HG02678 (cell line): Measurements from ENCODE around the gene DPH3.

Source experiments
- ATAC-seq: cut with Tn5 transposase; IDR thresholded peaks from one replicate; pipeline ENCODE4 v1.9.1; 2021; ENCODE audit warnings: mild to moderate bottlenecking, moderate library complexity; ENCODE audit not compliant: unreplicated experiment

The DPH3 gene

DNA sequence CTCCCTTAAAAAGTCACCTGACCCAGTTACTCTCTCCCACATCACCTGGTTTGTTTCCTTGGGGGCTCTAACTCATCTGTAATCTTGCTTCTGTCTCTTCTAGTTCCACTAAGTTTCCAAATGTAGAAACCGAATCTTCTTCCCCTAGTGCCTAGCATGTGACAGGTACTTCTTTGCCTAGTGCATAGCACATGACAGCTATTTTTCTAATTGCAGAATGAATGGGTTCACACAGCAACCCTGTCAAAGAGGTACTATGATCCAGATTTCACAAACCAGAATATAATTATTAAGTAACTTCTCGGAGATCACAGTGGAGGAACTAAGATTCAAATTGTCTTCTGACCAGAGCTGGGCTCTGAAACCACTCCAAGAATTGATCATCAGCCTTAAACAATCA, 7.4 kb downstream of the DPH3 start:
- no peak for ATAC-seq

DNA sequence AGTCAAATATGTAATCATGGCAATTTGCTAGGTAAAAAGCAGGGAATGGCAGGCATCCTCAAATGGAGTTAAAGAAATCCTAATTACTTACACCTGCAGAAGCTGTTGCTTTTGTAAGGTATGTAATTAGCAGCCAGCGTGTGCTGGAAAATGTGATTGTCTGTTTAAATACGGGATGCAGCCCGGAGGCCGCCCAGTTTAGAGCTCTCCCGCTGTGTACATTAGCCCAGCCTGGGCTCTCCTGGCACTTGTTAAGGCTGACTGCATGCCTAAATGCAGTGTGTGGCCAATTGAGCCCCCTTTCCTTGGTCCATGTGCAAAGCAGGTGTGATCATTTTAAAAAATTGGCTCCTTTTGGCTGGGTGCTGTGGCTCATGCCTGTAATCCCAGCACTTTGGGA, 9.0 kb downstream of the DPH3 start:
- ATAC-seq = no peak

GRCh38 chr3:16255326-16255725, 9.4 kb downstream of the DPH3 start:
- no peak for ATAC-seq

- no peak for ATAC-seq
These were observed 9.8 kb downstream of the DPH3 start for GRCh38 chr3:16254916-16255315.

GRCh38 chr3:16253601-16254000, 11.1 kb downstream of the DPH3 start:
- ATAC-seq = no peak

DNA sequence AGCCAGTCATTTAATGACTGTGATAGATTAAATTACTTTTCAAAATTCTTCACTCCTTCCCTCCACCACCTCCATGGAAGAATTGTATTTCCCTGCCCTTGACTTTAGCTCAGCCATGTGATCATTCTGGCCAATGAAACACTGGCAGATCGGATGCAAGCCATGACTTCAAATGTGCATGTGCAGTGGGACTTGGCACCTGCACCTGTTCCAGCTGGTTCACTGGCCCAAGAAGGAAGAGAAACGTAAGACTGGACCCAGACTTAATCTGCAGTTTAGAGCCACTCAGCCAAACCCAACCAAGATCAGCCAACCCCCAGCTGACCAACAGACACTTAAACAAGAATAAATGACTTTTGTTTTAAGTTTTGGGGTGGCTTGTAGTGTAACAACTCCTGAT, 11.8 kb downstream of the DPH3 start:
- no peak for ATAC-seq

DNA sequence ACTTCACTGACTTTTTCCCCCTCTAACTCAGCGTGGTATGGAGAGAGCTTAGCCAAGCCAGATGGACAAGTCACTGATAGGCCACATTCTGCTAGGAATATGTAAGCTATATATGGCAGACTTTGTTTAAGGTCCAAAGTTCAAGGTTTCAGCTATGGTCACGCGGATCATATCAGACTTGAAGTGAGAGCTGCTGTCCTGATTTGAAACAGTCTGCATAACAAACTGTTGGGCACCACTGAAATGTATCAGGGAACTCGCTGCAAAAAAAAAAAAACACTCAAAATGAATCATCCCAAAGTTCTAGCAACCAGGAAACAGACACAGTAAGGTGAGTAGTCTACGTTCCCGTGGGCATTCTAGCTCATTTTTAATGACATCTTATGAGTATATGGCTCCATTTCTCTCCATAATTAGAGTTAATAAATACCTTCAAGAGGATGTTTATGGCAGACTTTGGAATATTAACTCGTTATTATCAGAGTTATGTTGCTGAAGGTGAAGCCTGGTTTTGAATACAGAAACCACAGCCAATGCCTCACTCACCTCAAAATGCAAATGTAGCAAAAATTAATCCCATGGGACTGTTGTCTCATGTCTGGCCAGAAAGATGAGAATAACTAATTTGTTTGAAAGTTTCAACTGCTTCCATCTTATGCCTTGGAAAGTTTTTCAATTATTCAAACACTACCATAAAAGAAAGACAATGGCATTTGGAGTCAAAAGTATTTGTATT, 12.3 kb downstream of the DPH3 start:
- peak; percentile 35 for ATAC-seq

- no peak for ATAC-seq
These were observed 13.2 kb downstream of the DPH3 start for GRCh38 chr3:16251316-16252085.

- no peak for ATAC-seq
These were observed 14.9 kb downstream of the DPH3 start for GRCh38 chr3:16249886-16250285.

- ATAC-seq = no peak
These were observed 15.4 kb downstream of the DPH3 start for GRCh38 chr3:16249336-16249735.

DNA sequence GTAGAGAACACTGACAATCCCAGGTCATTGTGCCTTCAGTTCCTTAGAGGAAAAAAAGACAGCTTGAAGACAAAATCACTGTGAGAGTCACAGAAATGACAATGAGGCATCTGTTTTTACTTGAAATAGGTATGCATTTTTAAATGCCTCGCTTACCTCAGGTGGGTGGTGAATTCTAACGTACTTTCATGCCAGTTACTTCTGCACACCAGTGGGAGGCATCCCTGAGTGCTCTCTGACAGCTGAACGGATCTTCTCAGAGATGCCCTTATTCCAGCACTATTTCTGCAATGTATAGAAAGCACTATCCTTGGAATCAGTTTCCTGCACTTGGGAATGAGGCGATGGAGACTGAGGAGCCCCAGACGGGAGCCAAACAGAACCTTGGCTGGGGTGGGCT, 16.2 kb downstream of the DPH3 start:
- ATAC-seq = no peak

DNA sequence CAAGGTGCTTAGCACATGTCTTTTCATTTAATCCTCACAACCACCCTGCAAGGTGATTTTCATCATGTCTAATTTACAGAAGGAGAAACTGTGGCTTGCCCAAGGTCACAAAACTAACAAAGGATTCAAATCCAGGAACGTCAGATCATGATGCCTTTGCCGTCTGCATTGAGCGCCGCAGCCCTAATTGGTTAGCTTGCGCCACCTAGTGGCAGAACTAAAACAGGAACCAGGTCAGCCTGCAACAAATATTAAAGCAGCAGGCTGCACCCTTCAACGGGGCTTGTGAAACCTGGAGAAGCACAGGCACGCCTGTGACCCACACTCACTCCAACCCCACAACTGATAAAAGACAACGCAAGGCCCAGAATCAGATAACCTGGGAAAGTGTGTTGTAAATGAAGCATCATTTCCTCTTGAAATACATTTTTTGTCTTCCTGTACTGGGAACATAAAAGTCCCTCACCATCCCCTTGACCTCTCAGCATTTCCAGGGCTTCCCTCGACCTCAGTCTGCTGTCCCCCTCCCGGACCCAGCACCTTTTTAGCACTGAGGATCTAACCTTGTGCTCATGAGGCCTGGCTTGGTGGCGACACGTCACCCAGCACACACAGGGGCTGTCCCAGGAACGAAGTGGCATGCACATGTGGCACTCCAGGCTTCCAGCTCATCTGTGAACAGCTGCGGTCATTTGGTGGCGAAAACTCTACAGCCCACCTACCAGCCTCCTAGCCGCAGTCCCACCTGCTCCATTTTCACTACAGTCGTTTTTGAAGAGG, 17.3 kb downstream of the DPH3 start:
- peak; percentile 80 for ATAC-seq

DNA sequence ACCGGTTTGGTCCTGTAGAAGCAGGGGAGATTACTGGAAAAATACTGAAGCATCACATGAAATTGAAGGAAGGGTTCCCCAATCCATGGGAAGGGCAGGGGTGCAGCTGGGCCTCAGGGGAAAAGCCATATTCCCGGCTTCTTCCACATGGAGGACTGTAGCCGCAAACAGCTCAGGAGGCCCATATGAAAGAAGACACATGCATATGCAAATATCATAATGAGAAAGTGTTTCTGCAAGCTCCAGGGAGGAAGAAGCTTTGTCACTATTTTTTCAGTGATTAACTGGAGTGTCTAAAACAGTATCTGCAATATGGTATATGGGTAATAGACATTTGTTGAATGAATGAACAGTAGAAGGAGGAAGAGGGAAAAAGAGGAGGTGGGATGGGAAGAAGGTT, 19.1 kb downstream of the DPH3 start:
- ATAC-seq = no peak

DNA sequence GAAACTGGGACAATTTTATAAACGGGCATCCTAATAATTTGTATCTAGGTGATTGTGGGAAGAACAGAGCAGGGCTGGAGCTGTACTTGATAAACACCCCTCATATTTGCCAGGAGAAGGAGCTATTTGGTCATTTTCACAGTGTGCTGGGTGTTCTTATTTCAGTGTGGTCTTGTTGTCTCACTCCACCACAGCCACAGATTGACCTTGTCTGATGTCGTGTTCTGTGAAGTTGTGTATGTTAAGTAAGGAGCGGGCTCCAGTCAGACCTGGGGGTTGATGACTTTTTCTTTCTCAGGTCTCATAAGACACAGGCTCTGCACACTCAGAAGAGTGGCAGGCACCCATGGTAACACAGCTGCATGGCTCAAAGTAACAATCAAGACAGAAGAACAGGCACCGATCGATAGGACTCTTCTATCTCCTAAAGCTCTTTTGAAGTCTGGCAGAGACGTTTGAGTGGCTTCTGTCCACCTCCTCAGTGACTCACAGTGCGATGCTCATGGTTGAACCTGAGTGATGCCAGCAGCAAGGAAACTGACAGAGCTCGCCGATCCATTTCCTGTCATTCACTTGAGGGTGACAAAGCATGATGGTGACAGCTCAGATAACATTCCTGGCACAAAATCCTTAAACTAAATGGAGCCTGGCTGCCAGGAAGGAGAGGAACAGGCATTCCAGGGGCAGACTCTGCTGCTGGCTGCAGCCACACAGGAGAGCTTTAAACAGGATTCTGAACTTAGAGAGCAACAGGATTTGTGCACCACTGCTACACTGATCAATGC, 20.8 kb downstream of the DPH3 start:
- ATAC-seq = no peak

GRCh38 chr3:16242177-16242576, 22.6 kb downstream of the DPH3 start:
- ATAC-seq = no peak

- ATAC-seq = no peak
These were observed 23.5 kb downstream of the DPH3 start for GRCh38 chr3:16241225-16241624.

- no peak for ATAC-seq
These were observed 24.3 kb downstream of the DPH3 start for GRCh38 chr3:16240229-16241023.

DNA sequence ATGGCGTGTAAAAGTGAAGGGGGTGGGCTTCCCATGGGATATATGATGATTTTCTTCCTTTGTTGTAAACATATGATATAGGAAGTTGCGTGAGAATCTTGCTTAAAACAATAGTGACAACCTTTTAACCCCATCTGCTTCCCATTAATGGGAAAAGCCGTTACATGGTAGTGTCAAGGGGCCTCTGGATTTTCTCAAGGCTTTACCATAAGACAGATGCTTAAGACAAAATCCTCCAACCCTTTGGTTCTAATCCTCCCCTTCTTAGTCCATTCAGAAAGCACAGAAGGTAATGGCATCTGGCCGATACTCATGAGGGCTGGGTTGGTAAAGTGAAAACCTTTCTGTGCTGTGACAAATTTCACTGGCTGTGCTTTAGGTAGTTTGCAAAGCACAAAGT, 25.0 kb downstream of the DPH3 start:
- no peak for ATAC-seq

DNA sequence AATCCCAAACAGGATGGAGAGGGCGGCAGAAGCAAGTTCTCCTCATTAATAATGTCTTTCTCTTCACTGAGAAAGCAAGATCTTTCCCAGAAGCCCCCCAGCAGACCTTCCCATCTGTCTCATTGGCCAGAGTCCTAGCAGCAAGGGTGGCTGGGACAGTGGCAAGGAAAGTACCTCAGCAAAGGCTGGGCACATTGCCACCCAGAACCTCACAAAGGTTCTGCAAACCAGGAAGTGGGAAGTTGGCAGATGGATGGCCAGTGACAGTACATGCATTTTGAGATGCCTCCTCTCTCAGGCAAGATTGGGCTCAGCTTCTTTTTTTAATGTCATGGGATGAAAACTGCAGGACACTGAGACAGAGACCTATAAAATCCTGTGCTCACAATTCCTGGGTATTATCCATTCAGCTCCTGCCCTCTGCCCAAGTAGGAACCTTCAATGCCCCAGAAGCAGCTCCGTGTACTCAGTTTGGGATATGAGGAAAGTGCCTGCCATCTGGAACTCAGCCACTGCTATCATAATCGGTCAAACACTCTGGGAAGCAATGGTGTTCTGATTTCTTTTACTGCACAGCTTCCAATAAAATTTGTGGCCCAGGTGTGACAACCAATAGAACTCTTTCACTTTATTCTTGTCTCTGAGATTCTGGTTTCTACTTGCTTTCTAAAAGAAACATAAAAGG, 25.5 kb downstream of the DPH3 start:
- ATAC-seq = no peak
